Urothelium cell line (cell line): ENCODE results near the gene ZNF296.

ENCODE experiments used
- DNase-seq: peaks from one replicate; pipeline ENCODE4 v3.0.0; 2011; ENCODE audit warnings: low spot score, mixed read lengths
- FAIRE-seq: peaks from 2 replicates; lab custom pipeline; 2011; peaks lifted over from hg19 to GRCh38; lab: Jason Lieb, UNC

The ZNF296 gene

GRCh38 chr19:45103508-45104319 is 27.4 kb upstream of the ZNF296 start:
- FAIRE-seq (no peak), DNase-seq (no peak)

DNA sequence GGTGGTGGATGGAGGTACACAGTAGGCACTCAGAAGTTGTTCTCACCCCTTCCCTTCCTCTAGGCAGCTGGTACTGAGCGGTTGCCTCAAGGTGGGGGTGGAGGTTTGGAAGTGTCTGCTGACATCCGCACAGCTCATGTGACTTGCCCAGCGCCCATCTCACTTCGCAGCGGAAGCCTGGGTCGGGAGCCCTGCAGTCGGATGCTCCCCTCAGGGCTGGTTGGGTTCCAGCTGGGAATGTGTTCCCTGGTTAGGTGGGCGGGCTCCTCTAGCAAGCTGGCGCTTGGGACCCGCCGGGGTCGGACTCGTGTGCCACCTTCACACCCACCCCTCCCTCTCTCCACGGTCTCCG is 26.9 kb upstream of the ZNF296 start:
- FAIRE-seq = no peak
- DNase-seq = no peak

DNA sequence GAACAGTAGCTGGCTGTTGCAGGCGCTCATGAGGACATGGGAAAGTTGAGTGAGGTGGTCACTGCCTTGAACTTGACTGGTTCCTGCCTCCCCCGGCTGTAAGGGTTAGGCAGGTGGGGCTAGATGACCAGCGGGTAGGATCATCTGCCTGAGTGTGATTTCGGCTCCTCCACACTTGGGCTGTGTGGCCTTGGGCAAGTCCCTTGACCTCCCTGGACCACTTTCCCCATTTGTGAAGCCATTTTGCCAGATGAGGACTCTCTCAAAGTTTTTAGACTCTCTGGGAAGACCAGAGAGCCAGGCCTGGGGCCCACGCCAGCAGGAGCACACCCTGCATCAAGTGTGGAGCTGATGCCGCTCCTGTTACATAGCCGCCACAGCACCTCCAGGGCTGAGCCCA is 26.2 kb upstream of the ZNF296 start:
- FAIRE-seq = no peak
- no peak for DNase-seq

GRCh38 chr19:45101806-45102205 is 25.5 kb upstream of the ZNF296 start:
- no peak for DNase-seq
- FAIRE-seq = no peak

- DNase-seq (no peak), FAIRE-seq (no peak)
Measured at GRCh38 chr19:45100846-45101252, 24.6 kb upstream of the ZNF296 start.

DNA sequence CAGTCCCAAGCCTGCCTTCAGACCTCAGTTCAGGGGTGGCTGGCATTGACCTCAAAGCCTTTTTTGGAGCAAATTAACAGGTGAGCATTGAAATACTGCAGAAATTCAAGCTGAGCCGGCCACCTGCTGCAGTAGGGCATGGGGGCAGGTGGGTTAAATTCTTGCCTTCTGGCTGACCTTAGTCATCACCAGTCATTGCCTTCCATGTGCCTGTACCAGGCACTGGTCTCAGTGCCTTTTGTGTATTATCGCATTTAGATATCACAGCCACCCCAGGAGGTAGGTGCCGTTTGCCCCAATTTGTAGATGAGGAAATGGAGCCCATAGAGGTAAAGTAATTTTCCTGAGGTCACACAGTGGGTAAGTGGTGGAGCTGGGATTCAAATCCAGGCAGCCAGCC is 23.9 kb upstream of the ZNF296 start:
- DNase-seq (no peak), FAIRE-seq (no peak)

GRCh38 chr19:45099467-45100191 is 23.4 kb upstream of the ZNF296 start:
- DNase-seq = no peak

GRCh38 chr19:45098521-45099466 is 22.5 kb upstream of the ZNF296 start:
- no peak for FAIRE-seq
- no peak for DNase-seq

More at GRCh38 chr19:45099467-45100191, 23.4 kb upstream of the ZNF296 start:
- FAIRE-seq = no peak

DNA sequence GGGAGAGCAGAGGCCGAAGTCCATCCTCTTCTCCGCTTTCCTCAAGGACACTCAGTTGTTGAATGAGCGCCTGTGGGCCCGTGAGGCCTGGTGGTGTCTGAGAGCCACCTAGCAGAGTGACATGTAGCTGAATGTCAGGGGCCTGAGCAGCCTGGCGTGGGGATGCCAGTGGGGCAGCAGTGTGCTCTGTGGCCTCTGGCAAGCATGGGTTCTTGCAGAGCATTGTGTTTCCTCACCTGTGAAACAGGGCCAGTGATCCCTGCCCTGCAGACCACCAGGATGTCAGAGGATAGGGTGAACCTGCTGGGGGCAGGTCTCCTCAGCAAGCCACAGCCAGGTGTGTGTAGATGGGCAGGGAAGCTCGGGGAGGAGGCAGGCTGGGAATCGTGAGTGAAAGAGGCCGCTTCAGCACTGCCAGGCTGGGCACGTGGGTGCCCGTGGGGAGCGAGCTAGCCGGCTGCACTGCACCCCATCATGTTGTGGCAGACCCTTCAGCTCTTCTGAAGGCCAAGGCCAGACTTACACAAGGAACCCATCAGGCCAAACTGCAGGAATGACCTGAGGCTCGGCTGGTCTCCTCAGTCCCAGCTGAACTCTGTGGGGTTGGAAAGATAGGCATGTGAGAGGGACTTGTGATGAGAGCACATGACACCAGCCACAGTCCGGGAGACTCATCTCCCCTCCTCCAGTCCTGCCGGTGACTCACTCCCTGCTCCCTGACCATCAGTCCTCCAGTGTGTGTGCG is 21.7 kb upstream of the ZNF296 start:
- DNase-seq (peak; percentile 88), FAIRE-seq (no peak)

DNA sequence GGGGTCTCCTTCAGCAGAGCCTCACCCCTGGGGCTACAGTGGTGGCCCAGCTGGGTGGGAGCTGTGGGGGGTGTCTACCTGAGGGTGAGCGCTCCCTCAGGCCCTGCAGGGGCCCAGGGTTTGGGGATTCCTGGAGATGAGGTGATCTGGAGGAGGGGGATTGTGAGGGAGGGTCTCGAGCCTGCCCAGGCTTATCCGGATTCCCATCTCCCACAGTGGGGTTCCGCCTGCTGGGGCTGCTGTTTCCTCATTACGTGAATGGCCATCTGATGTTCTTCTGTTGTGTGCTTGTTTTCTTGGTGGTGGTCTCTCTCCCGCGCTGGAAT is 21.1 kb upstream of the ZNF296 start:
- FAIRE-seq (no peak), DNase-seq (no peak)

DNA sequence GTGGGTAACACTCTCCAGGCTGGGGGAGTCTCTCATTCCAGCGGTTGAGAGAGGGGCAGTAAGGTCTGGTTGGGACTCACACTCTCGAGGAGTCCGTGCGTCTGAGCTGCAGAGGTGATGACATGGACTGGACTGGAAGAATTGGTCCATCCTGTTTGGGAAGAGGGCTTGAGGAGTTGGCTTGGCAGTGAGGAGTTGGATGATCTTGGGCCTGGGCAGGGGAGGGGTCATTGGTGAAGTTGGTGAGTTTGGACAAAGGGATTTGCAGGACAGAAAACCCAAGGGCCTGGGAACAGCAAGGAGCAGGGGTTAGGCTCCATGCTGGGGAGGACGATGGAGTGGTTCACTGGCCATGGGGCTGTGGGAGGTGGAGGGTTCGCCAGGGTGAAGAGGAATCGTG is 20.4 kb upstream of the ZNF296 start:
- no peak for FAIRE-seq

GRCh38 chr19:45095496-45096413 is 19.5 kb upstream of the ZNF296 start:
- DNase-seq (no peak), FAIRE-seq (no peak)

More for the DNA sequence above, 20.4 kb upstream of the ZNF296 start:
- DNase-seq = no peak

- no peak for FAIRE-seq
Measured at GRCh38 chr19:45094707-45095106, 18.4 kb upstream of the ZNF296 start.

GRCh38 chr19:45094137-45094536 is 17.9 kb upstream of the ZNF296 start:
- FAIRE-seq (no peak), DNase-seq (no peak)

More at GRCh38 chr19:45094707-45095106, 18.4 kb upstream of the ZNF296 start:
- no peak for DNase-seq

DNA sequence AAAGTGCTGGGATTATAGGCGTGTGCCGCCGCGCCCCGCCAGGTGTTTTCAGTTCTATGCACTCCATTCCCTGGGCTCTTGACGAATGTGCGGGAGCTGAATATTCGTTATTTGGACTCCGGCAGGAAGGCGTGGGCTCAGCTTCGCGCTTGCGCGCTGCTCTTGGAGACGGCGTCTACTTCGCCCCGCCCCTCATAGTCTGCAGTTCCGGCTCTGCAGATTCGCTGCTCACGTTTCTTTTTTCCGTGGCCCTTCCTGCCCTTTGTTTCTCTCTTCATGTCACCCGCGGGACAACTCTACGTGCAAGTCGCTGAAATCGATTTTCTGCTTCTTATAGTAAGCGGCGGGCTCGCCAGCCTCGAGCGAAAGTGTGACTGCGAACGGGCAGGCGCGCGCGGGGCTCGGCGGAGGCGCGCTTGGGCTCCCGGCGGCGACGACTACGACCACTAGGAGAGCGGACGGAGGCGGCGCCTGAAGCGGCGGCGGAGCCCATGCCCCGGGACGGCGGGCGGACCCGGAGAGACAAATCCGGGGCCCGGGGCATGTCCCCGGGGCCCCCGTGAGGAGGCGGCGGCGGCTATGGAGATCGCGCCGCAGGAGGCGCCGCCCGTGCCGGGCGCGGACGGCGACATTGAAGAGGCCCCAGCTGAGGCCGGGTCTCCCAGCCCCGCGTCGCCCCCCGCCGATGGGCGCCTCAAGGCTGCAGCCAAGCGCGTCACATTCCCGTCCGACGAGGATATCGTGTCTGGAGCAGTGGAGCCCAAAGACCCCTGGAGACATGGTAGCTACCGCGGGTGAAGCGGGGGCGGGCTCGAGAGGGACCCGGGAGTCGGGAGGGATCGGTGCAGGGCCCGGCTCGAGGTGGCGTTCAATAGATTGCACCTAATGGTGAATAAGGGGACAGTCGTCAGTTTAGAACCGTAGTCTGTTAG is 16.7 kb upstream of the ZNF296 start, which contains the start of gene PPP1R37:
Gene PPP1R37, plus strand, starts transcription at position 433 of the 932 bp plus-strand sequence. Its CDS starts 147 bp downstream, at position 580.
- DNase-seq (peak; percentile 96), FAIRE-seq (peak; percentile 44)

GRCh38 chr19:45091031-45091923 is 15.0 kb upstream of the ZNF296 start:
- DNase-seq (no peak), FAIRE-seq (no peak)

DNA sequence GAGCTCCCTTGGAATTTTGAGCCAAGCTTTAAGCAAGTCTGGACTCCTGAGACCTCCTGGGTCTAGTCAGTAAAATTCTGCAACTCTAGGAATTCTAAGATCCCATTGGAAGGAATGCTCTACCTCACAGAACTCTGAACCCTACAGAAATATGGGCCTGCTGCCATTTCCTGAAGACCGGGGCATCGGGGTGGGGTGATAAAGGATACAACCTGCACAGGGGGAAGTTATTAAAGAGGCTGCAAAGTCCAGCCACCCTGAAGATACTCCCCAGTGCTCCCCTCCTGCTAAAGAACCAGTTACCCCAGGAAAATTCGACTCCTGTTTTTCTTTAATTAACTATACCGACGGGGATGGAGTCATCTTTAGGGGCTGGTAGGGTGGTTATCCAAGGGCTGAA is 14.3 kb upstream of the ZNF296 start:
- no peak for FAIRE-seq
- DNase-seq = no peak
